HepG2 (cell line): ENCODE results near the gene ZNF620. TPM values are rescaled to one million over a fixed set of nuclear protein-coding genes. Genes with fewer than 3 reads are reported as not detected.
A peak's percentile ranks its signal among the peaks of the same experiment; 100 is the strongest.

Experiments used
- CENPT ChIP-seq: sonication (generic); formaldehyde crosslinking; IDR thresholded peaks from 2 replicates; pipeline ENCODE4 v1.8.0; 2022; ENCODE audit warnings: low read depth, mild to moderate bottlenecking, moderate library complexity, missing genetic modification reagents
- CREB1 ChIP-seq, 2 experiments: fragments of 450-650 bp in 1 of 2; IDR thresholded peaks; 2 replicates each; pipeline ENCODE4 v1.6.1; 2016 to 2017; ENCODE audit warnings: control low read depth in 1 of 2, mild to moderate bottlenecking in 1 of 2, missing compliant biosample characterization in 1 of 2, missing genetic modification characterization in 1 of 2
- HNRNPK ChIP-seq: fragments of 200-400 bp; formaldehyde crosslinking; IDR thresholded peaks from 2 replicates; pipeline ENCODE4 v1.6.1; 2018; ENCODE audit warnings: low read length, low read depth, moderate library complexity, mild to moderate bottlenecking; ENCODE audit not compliant: poor library complexity, severe bottlenecking
- KLF12 ChIP-seq: sonication (generic); formaldehyde crosslinking; IDR thresholded peaks from 2 replicates; pipeline ENCODE4 v1.4.0; 2020; ENCODE audit warnings: missing genetic modification reagents, borderline replicate concordance
- MXD4 ChIP-seq: IDR thresholded peaks from 2 replicates; pipeline ENCODE4 v1.6.1; 2016; ENCODE audit warnings: mild to moderate bottlenecking, missing biosample characterization, missing genetic modification reagents
- TEAD3 ChIP-seq: optimal IDR thresholded peaks from 2 replicates; pipeline ENCODE3; 2016; ENCODE audit warnings: borderline replicate concordance
- ZBTB7A ChIP-seq: sonication (generic); formaldehyde crosslinking; IDR thresholded peaks from 2 replicates; pipeline ENCODE4 v1.8.0; 2022; ENCODE audit warnings: mild to moderate bottlenecking, missing genetic modification reagents
- ZFP82 ChIP-seq: sonication (generic); formaldehyde crosslinking; IDR thresholded peaks from 2 replicates; pipeline ENCODE4 v1.5.1; 2020; ENCODE audit warnings: mild to moderate bottlenecking, missing genetic modification reagents, borderline replicate concordance
- ZNF326 ChIP-seq: sonication (generic); formaldehyde crosslinking; IDR thresholded peaks from 2 replicates; pipeline ENCODE4 v1.4.0; 2020; ENCODE audit warnings: missing genetic modification reagents, borderline replicate concordance
- ZNF724P ChIP-seq: sonication (generic); formaldehyde crosslinking; IDR thresholded peaks from 2 replicates; pipeline ENCODE4 v1.8.0; 2022; ENCODE audit warnings: missing genetic modification reagents, borderline replicate concordance
- ZZZ3 ChIP-seq: sonication (generic); formaldehyde crosslinking; IDR thresholded peaks from 2 replicates; pipeline ENCODE4 v1.4.0; 2020; ENCODE audit warnings: missing genetic modification reagents, mild to moderate bottlenecking, borderline replicate concordance
- polyA plus RNA-seq, 8 experiments: library from polyadenylated mRNA; depleted of rRNA in 3 of 8; stranded (reverse) in 7 of 8; unstranded in 1 of 8; fragments of >200 nt; fragmentation: Illumina TruSeq in 4 of 8; extraction: Trizol in 4 of 8; gene quantifications; 2 replicates each; pipeline versions ENCODE4 v1.2.1 to v1.2.3, GENCODE V29; 2011 to 2016; ENCODE audit warnings: low read depth in 4 of 8, missing spikeins in 1 of 8, mixed read lengths in 1 of 8; ENCODE audit not compliant: insufficient read depth in 1 of 8
- total RNA-seq, 5 experiments: library from RNA; depleted of rRNA; stranded (reverse); fragments of >200 nt; fragmentation: Illumina TruSeq; extraction: Trizol; gene quantifications; 2 replicates each; pipeline ENCODE4 v1.2.3, GENCODE V29; 2016; ENCODE audit warnings: low read depth in 1 of 5
- TF ChIP-seq, protein P1 (sequence below): IDR thresholded peaks from 2 replicates; pipeline ENCODE4 v1.6.1; 2016; ENCODE audit warnings: control low read depth
- TF ChIP-seq, protein P2 (sequence below), 2 experiments: fragments of 450-650 bp in 1 of 2; sonication (generic) in 1 of 2; formaldehyde crosslinking in 1 of 2; IDR thresholded peaks; 2 replicates each; pipeline versions ENCODE4 v1.6.1 to v1.8.0; 2016 to 2022; ENCODE audit warnings: antibody characterized with exemption in 1 of 2, mild to moderate bottlenecking in 1 of 2, missing genetic modification reagents in 1 of 2

ZNF620 gene
- total and polyA plus RNA-seq, 2 of the 13 experiments (the other 11 are each of a cell fraction or from before 2014, with no cell fraction given) = 2.3 to 12.2 TPM

DNA sequence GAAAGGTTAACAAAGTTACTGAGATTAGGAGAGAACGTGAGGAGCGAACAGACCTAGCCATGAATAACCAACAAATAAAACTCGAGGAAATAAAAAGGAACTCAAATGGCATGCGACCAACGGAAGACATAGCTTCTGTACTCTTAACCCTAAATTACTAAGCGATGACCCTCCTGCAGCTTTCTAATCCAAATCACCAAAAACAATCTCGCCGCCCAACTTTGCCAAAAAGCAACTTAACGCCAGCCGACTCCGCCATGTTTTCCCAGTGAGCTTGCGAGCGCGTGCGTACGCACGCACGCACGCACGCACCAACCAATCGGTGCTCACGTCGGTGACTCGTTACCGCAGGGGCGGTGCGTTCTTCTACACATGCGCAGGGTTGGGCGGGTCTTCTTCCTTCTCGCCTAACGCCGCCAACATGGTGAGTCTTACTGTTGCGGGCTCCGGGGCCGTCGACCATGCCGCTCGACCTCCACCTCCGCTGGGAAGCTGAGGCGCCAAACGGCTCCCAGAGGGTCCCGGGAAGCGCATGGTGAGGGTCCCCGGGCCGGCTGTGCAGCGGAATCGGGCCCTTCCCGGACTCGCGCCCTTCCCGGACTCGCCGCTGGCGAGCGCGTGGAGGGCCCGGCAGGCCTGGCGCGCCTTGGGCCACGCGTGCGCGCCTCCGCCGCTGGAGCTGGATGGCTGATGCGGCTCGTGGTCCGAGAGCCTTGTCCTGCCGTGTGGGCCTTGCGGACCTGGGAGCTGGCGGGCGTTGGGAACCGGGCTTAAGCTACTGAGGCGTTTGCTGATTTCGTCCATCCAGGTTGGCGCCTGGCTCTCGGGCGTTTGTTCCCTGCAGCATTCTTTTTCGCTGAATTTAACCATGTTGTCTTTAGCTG lies 48.7 kb upstream of the ZNF620 start, which contains the start of gene RPL14 (continued):
- TF ChIP-seq MXD4 = peak; percentile 80
- 0 out of 2 replicates have a peak, but pooled peaks have one; percentile 45 for TF ChIP-seq KLF12 (CRISPR knock-in tag)
- peak; percentile 80 for TF ChIP-seq CREB1 (IDR thresholded peaks at IDR 0.05)
- peak; percentile 78 for TF ChIP-seq CREB1 (CRISPR knock-in tag; IDR thresholded peaks at IDR 0.05)
- TF ChIP-seq ZBTB7A (CRISPR knock-in tag) = peak; percentile 44; the same call in 1 of the 2 replicates
- no peak for TF ChIP-seq HNRNPK
- TF ChIP-seq, protein P1, sequence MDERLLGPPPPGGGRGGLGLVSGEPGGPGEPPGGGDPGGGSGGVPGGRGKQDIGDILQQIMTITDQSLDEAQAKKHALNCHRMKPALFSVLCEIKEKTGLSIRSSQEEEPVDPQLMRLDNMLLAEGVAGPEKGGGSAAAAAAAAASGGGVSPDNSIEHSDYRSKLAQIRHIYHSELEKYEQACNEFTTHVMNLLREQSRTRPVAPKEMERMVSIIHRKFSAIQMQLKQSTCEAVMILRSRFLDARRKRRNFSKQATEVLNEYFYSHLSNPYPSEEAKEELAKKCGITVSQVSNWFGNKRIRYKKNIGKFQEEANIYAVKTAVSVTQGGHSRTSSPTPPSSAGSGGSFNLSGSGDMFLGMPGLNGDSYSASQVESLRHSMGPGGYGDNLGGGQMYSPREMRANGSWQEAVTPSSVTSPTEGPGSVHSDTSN (CRISPR knock-in tag) = no peak
- peak; percentile 39; the same call in 1 of the 2 replicates for TF ChIP-seq CENPT (CRISPR knock-in tag)
- TF ChIP-seq, protein P2, sequence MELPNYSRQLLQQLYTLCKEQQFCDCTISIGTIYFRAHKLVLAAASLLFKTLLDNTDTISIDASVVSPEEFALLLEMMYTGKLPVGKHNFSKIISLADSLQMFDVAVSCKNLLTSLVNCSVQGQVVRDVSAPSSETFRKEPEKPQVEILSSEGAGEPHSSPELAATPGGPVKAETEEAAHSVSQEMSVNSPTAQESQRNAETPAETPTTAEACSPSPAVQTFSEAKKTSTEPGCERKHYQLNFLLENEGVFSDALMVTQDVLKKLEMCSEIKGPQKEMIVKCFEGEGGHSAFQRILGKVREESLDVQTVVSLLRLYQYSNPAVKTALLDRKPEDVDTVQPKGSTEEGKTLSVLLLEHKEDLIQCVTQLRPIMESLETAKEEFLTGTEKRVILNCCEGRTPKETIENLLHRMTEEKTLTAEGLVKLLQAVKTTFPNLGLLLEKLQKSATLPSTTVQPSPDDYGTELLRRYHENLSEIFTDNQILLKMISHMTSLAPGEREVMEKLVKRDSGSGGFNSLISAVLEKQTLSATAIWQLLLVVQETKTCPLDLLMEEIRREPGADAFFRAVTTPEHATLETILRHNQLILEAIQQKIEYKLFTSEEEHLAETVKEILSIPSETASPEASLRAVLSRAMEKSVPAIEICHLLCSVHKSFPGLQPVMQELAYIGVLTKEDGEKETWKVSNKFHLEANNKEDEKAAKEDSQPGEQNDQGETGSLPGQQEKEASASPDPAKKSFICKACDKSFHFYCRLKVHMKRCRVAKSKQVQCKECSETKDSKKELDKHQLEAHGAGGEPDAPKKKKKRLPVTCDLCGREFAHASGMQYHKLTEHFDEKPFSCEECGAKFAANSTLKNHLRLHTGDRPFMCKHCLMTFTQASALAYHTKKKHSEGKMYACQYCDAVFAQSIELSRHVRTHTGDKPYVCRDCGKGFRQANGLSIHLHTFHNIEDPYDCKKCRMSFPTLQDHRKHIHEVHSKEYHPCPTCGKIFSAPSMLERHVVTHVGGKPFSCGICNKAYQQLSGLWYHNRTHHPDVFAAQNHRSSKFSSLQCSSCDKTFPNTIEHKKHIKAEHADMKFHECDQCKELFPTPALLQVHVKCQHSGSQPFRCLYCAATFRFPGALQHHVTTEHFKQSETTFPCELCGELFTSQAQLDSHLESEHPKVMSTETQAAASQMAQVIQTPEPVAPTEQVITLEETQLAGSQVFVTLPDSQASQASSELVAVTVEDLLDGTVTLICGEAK (IDR thresholded peaks at IDR 0.05) = no peak
- TF ChIP-seq, protein P2 (CRISPR knock-in tag; IDR thresholded peaks at IDR 0.05) = no peak; the same call in 1 of the 2 replicates
- no peak for TF ChIP-seq ZFP82
- TF ChIP-seq ZNF326 = no peak
- TF ChIP-seq TEAD3 (CRISPR knock-in tag) = peak; percentile 5
- TF ChIP-seq ZZZ3 = peak; percentile 86; the same call in 1 of the 2 replicates
- peak; percentile 92; the same call in 1 of the 2 replicates for TF ChIP-seq ZNF724P (CRISPR knock-in tag)
